NCI-H128 (cell line): ENCODE measurements around the gene THAP11.

Experiments
- DNase-seq: peaks from one replicate; lab custom pipeline; 2025; ENCODE audit not compliant: unreplicated experiment; lab: John Stamatoyannopoulos, UW

Gene THAP11

GRCh38 chr16:67841816-67842508, at the start of gene THAP11:
Gene THAP11, plus strand, starts transcription at chr16:67842320. Its CDS starts 235 bp downstream, at chr16:67842555.
- peak; percentile 92 for DNase-seq

- DNase-seq, result no peak
Measured at GRCh38 chr16:67796099-67796718, 45.9 kb upstream of the THAP11 start.

- no peak for DNase-seq
Measured at GRCh38 chr16:67800338-67800926, 41.7 kb upstream of the THAP11 start.

- DNase-seq, result no peak
Measured at GRCh38 chr16:67801241-67801640, 40.9 kb upstream of the THAP11 start.

- DNase-seq, result no peak
Measured at GRCh38 chr16:67801883-67802282, 40.2 kb upstream of the THAP11 start.

GRCh38 chr16:67803894-67804293, 38.2 kb upstream of the THAP11 start:
- DNase-seq, result no peak

GRCh38 chr16:67804853-67805542, 37.1 kb upstream of the THAP11 start:
- no peak for DNase-seq

- DNase-seq, result no peak
Measured at GRCh38 chr16:67805718-67806427, 36.2 kb upstream of the THAP11 start.

- peak; percentile 95 for DNase-seq
Measured at GRCh38 chr16:67806428-67807147, 35.5 kb upstream of the THAP11 start, which contains the start of the genes RANBP10 and TSNAXIP1. Gene RANBP10, minus strand, starts transcription at chr16:67806560. Its CDS starts 24 bp downstream, at chr16:67806536. Gene TSNAXIP1, plus strand, starts transcription at chr16:67806889. Its CDS starts 261 bp downstream, at chr16:67807150.

GRCh38 chr16:67807148-67807682, 34.9 kb upstream of the THAP11 start:
- no peak for DNase-seq

- no peak for DNase-seq
Measured at GRCh38 chr16:67811899-67812298, 30.2 kb upstream of the THAP11 start.

GRCh38 chr16:67814567-67814966, 27.6 kb upstream of the THAP11 start:
- no peak for DNase-seq

- no peak for DNase-seq
Measured at GRCh38 chr16:67820608-67821259, 21.4 kb upstream of the THAP11 start.

- DNase-seq, result no peak
Measured at GRCh38 chr16:67822511-67822910, 19.6 kb upstream of the THAP11 start.

- no peak for DNase-seq
Measured at GRCh38 chr16:67825119-67825518, 17.0 kb upstream of the THAP11 start.

GRCh38 chr16:67825906-67826305, 16.2 kb upstream of the THAP11 start:
- DNase-seq, result no peak

GRCh38 chr16:67828651-67829050, 13.5 kb upstream of the THAP11 start:
- DNase-seq, result no peak

GRCh38 chr16:67833030-67833414, 9.1 kb upstream of the THAP11 start:
- DNase-seq, result no peak

GRCh38 chr16:67833415-67834241, 8.5 kb upstream of the THAP11 start:
- DNase-seq, result peak; percentile 72
